Body of pancreas (tissue), 4 donors: Measurements from ENCODE around the gene NTRK2. TPM values are rescaled to one million over a fixed set of nuclear protein-coding genes. Genes with fewer than 3 reads are reported as not detected.

Experiments
- ATAC-seq: fragments of 150-250 bp; one replicate; pipeline ENCODE4 v1.9.1; 2016
- DNase-seq, 4 donors: peaks; one replicate each; pipeline ENCODE4 v3.0.0-alpha.2; 2019
- H3K27ac ChIP-seq, 4 donors: fragments of 200-600 bp; sonication (generic); 1 replicate in 3 of 4; 2 replicates in 1 of 4; pipeline versions ENCODE4 v1.5.1 to v1.6.1; 2016 to 2019; ENCODE audit warnings: mild to moderate bottlenecking in 1 of 4, mixed read lengths in 1 of 4, moderate library complexity in 1 of 4
- H3K27me3 ChIP-seq, 2 donors: fragments of 200-600 bp; sonication (generic); one replicate each; pipeline ENCODE4 v1.6.0; 2016; ENCODE audit warnings: mild to moderate bottlenecking in 1 of 2
- H3K36me3 ChIP-seq, 2 donors: fragments of 200-600 bp; sonication (generic); replicated peaks in 1 of 2; 2 replicates each; pipeline ENCODE4 v1.5.1; 2016; ENCODE audit warnings: low read depth in 2 of 2; ENCODE audit not compliant: insufficient read depth in 1 of 2
- H3K4me1 ChIP-seq: fragments of 200-600 bp; sonication (generic); one replicate; pipeline ENCODE4 v1.6.0; 2016
- H3K4me3 ChIP-seq, 2 donors: fragments of 200-600 bp; sonication (generic); 1 replicate in 1 of 2; 2 replicates in 1 of 2; pipeline ENCODE4 v1.5.1; 2016 to 2019
- H3K9me3 ChIP-seq, 3 donors: fragments of 200-600 bp; sonication (generic); 1 replicate in 2 of 3; 2 replicates in 1 of 3; pipeline ENCODE4 v1.5.1; 2016
- CTCF ChIP-seq, 7 experiments: fragments of 450-650 bp in 4 of 7; fragments of 200-600 bp in 3 of 7; sonication (generic) in 3 of 7; IDR thresholded peaks; one replicate each; pipeline ENCODE4 v1.5.1; 2016 to 2019; ENCODE audit warnings: antibody characterized with exemption in 7 of 7
- POLR2A ChIP-seq, 3 donors: fragments of 450-650 bp; IDR thresholded peaks; one replicate each; pipeline ENCODE4 v1.6.1; 2016; ENCODE audit warnings: antibody characterized with exemption in 3 of 3, mild to moderate bottlenecking in 2 of 3
- WGBS, 2 donors: methylation state at CpG; one replicate each; pipeline ENCODE4 v1.1.5; 2017; 5-methylcytosine and 5-hydroxymethylcytosine counted together
- intact Hi-C: fragments of 100-400 bp; cut with DNase I; formaldehyde crosslinking; loops from one replicate; pipeline ENCODE4 v1.15.1; 2023
- total RNA-seq, 2 donors: library from RNA; depleted of rRNA; stranded (reverse); fragments of >200 nt; gene quantifications; one replicate each; pipeline ENCODE4 v1.1.0, GENCODE V29; 2016

Gene NTRK2
- total RNA-seq, 2 donors from 2014 or later = 20.5 to 37.9 TPM

GRCh38 chr9:84997472-84997871 lies 327.9 kb downstream of the NTRK2 start:
- no peaks in the 10 kb centered on the region for H3K4me1 ChIP-seq
- no peak for ATAC-seq
- H3K9me3 ChIP-seq = peaks cover 0 to 4% (median 0%) of the 10 kb centered on the region in 3 donors
- H3K27ac ChIP-seq = no peak overlapping the region
- H3K36me3 ChIP-seq = no peaks in the 10 kb centered on the region
- intact Hi-C loops = no loop called here
- no peak overlapping the region for H3K4me3 ChIP-seq
- WGBS, 2 donors = 73 to 83% methylated on average over 2 of the region's 2 CpGs
- H3K27me3 ChIP-seq = no peaks in the 10 kb centered on the region
- no peak for TF ChIP-seq CTCF (IDR thresholded peaks at IDR 0.05)
- no peak for TF ChIP-seq POLR2A (IDR thresholded peaks at IDR 0.05)
- no peak for DNase-seq

GRCh38 chr9:84998639-84999038 lies 329.1 kb downstream of the NTRK2 start:
- DNase-seq = no peak
- no peaks in the 10 kb centered on the region for H3K36me3 ChIP-seq
- 46 to 81% methylated on average over 2 of the region's 2 CpGs for WGBS, 2 donors

GRCh38 chr9:84999788-85000187 lies 330.3 kb downstream of the NTRK2 start:
- Histone ChIP-seq H3K9me3 (peaks cover 0 to 4% (median 0%) of the 10 kb centered on the region in 3 donors), H3K27me3 (no peaks in the 10 kb centered on the region), H3K4me3 (no peak overlapping the region), H3K36me3 (no peaks in the 10 kb centered on the region), H3K27ac (no peak overlapping the region), H3K4me1 (no peaks in the 10 kb centered on the region)
- no peak for TF ChIP-seq POLR2A (IDR thresholded peaks at IDR 0.05)
- TF ChIP-seq CTCF (IDR thresholded peaks at IDR 0.05) = no peak
- ATAC-seq (no peak), DNase-seq (no peak)
- 68 to 73% methylated on average over 7 of the region's 7 CpGs for whole genome bisulfite sequencing, 2 donors
- intact Hi-C loops = no loop called here

More at GRCh38 chr9:84998639-84999038, 329.1 kb downstream of the NTRK2 start:
- Histone ChIP-seq H3K4me3 (no peak overlapping the region), H3K4me1 (no peaks in the 10 kb centered on the region), H3K27me3 (no peaks in the 10 kb centered on the region), H3K9me3 (peaks cover 0 to 4% (median 0%) of the 10 kb centered on the region in 3 donors), H3K27ac (no peak overlapping the region)
- intact Hi-C loops = no loop called here
- TF ChIP-seq CTCF (IDR thresholded peaks at IDR 0.05) (no peak), POLR2A (IDR thresholded peaks at IDR 0.05) (no peak)
- ATAC-seq = no peak

- TF ChIP-seq POLR2A (IDR thresholded peaks at IDR 0.05) = no peak
- TF ChIP-seq CTCF (IDR thresholded peaks at IDR 0.05) = no peak
- WGBS, 2 donors = 74 to 86% methylated on average over 1 of the region's 1 CpG
- no peaks in the 10 kb centered on the region for H3K27me3 ChIP-seq
Measured at GRCh38 chr9:85001925-85002324, 332.4 kb downstream of the NTRK2 start.

GRCh38 chr9:85004818-85005413 lies 335.4 kb downstream of the NTRK2 start:
- no peak overlapping the region for H3K4me3 ChIP-seq
- no peaks in the 10 kb centered on the region for H3K27me3 ChIP-seq
- no peak overlapping the region for H3K27ac ChIP-seq
- ATAC-seq = no peak
- no peak for DNase-seq
- TF ChIP-seq POLR2A (IDR thresholded peaks at IDR 0.05) (no peak), CTCF (IDR thresholded peaks at IDR 0.05) (no peak)
- intact Hi-C loops = no loop called here
- H3K36me3 ChIP-seq = no peaks in the 10 kb centered on the region
- 51 to 69% methylated on average over 3 of the region's 3 CpGs for WGBS, 2 donors
- H3K9me3 ChIP-seq = peaks cover 0 to 4% (median 0%) of the 10 kb centered on the region in 3 donors
- no peaks in the 10 kb centered on the region for H3K4me1 ChIP-seq

More at GRCh38 chr9:85001925-85002324, 332.4 kb downstream of the NTRK2 start:
- ATAC-seq (no peak), DNase-seq (no peak)
- H3K36me3 ChIP-seq = no peaks in the 10 kb centered on the region
- H3K9me3 ChIP-seq = peaks cover 0 to 4% (median 0%) of the 10 kb centered on the region in 3 donors
- intact Hi-C loops = no loop called here
- H3K27ac ChIP-seq = no peak overlapping the region
- no peak overlapping the region for H3K4me3 ChIP-seq
- H3K4me1 ChIP-seq = no peaks in the 10 kb centered on the region
